Fibroblast of villous mesenchyme (primary cell): ENCODE measurements around the gene SNX21. TPM values are rescaled to one million over a fixed set of nuclear protein-coding genes. Genes with fewer than 3 reads are reported as not detected.
A peak's percentile ranks its signal among the peaks of the same experiment; 100 is the strongest.

Experiments
- DNase-seq: peaks from one replicate; pipeline ENCODE4 v3.0.0-alpha.2; 2010; ENCODE audit warnings: low read depth
- H3K4me3 ChIP-seq: 2 replicates; pipeline ENCODE4 v1.5.1; 2011; ENCODE audit warnings: low read depth, mild to moderate bottlenecking, low read length
- total RNA-seq: library from RNA; depleted of rRNA; stranded (reverse); fragments of >200 nt; gene quantifications from 2 replicates; pipeline ENCODE4 v1.2.3, GENCODE V29; 2012
- TF ChIP-seq, protein P1 (sequence below): IDR thresholded peaks from 2 replicates; pipeline ENCODE4 v1.5.1; 2012; ENCODE audit warnings: low read depth, mild to moderate bottlenecking, low read length; ENCODE audit not compliant: insufficient read depth

The SNX21 gene
- total RNA-seq, 1 donor = 50.5 TPM

DNA sequence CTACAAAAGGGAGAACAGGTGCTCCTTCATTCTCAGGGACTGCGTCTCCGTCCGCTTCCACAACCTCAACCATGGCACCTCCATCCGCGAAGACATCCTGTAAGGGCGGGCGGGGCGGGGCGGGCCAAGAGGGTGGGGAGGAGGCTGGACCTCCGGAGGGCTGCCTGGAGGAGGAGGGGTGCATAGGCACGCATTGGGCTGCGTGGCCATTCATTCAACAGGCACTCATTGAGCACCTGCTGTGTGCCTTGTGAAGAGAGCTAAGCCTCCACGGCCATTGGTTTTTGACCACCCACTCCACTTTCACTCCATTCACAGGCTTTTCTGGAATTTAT lies 24.2 kb downstream of the SNX21 start:
- no peak for DNase-seq
- peak overlapping the region; percentile 81 for H3K4me3 ChIP-seq
- TF ChIP-seq, protein P1, sequence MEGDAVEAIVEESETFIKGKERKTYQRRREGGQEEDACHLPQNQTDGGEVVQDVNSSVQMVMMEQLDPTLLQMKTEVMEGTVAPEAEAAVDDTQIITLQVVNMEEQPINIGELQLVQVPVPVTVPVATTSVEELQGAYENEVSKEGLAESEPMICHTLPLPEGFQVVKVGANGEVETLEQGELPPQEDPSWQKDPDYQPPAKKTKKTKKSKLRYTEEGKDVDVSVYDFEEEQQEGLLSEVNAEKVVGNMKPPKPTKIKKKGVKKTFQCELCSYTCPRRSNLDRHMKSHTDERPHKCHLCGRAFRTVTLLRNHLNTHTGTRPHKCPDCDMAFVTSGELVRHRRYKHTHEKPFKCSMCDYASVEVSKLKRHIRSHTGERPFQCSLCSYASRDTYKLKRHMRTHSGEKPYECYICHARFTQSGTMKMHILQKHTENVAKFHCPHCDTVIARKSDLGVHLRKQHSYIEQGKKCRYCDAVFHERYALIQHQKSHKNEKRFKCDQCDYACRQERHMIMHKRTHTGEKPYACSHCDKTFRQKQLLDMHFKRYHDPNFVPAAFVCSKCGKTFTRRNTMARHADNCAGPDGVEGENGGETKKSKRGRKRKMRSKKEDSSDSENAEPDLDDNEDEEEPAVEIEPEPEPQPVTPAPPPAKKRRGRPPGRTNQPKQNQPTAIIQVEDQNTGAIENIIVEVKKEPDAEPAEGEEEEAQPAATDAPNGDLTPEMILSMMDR = no peak

DNA sequence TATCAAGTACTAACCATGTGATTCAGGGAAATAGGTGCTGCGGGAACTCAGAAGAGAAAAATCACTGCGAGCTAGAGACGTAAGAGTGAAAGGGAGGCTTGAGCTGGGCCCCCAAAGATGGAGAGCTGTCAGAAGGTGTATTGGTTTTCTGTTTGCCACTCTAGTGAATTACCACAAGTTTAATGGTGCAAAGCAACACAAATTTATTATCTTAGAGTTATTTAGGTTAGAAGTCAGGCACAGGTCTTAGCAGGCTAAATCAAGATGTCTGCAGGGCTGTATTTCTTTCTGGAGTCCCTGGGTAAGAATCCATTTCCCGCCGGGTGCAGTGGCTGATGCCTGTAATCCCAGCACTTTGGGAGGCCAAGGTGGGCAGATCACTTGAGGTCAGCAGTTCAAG lies 26.3 kb downstream of the SNX21 start:
- TF ChIP-seq, protein P1 = no peak
- no peak overlapping the region for H3K4me3 ChIP-seq
- DNase-seq = no peak

DNA sequence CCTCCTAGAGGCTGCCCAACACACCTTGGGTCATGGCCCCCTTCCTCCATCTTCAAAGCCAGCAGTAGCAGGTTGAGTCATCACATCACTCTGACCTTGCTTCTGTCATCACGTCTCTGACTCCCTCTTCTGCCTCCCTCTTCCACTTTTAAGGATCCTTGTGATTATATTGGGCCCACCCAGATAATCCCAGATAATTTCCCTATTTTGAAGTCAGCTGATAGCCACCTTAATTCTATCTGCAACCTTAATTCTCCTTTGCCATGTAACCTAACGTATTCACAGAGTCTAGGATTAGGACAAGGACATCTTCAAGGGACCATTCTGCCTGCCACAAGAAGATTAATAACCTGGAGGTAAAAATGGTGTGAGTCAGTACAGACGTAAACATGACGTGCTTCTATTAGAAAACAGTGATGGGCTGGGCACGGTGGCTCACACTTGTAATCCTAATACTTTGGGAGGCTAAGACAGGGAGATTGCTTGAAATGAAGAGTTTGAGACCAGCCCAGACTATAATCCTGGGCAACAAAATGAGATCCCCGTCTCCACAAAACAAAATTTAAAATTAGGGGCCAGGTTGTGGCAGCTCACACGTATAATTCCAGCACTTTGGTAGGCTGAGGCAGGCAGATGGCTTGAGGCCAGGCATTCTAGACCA lies 27.1 kb downstream of the SNX21 start:
- TF ChIP-seq, protein P1 = no peak
- peak; percentile 47 for DNase-seq
- H3K4me3 ChIP-seq = no peak overlapping the region

DNA sequence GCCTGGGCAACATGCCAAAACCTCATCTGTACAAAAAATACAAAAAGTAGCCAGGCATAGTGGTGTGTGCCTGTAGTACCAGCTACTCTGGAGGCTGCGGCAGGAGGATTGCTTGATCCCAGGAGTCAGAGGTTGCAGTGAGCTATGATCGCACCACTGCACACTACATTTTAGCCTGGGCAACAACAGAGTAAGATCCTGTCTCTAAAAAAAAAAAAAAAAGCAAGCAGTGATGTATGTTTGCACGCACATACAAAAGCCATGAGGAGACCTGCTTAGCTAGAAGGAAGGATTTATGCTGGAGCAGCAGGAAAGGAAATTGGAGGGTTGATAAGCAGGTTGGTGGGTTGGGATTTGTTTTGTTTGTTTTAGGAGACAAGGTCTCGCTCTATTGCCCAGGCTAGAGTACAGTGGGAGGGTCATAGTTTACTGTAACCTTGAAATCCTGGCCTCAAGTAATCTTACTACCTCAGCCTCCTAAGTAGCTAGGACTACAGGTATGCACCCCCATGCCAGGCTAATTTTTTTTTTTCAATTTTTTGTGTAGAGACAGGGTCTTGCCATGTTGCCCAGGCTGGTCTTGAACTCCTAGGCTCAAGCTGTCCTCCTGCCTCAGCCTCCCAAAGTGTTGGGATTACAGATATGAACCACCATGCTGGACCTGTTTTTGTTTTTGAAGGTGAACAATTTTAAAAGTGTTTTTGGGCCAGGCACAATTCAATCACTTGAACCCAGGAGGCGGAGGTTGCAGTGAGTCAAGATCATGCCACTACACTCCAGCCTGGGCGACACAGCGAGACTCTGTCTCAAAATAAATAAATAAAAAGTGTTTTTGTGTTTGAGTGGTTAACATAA lies 27.8 kb downstream of the SNX21 start:
- TF ChIP-seq, protein P1 = no peak
- no peak overlapping the region for H3K4me3 ChIP-seq
- DNase-seq = peak; percentile 22

DNA sequence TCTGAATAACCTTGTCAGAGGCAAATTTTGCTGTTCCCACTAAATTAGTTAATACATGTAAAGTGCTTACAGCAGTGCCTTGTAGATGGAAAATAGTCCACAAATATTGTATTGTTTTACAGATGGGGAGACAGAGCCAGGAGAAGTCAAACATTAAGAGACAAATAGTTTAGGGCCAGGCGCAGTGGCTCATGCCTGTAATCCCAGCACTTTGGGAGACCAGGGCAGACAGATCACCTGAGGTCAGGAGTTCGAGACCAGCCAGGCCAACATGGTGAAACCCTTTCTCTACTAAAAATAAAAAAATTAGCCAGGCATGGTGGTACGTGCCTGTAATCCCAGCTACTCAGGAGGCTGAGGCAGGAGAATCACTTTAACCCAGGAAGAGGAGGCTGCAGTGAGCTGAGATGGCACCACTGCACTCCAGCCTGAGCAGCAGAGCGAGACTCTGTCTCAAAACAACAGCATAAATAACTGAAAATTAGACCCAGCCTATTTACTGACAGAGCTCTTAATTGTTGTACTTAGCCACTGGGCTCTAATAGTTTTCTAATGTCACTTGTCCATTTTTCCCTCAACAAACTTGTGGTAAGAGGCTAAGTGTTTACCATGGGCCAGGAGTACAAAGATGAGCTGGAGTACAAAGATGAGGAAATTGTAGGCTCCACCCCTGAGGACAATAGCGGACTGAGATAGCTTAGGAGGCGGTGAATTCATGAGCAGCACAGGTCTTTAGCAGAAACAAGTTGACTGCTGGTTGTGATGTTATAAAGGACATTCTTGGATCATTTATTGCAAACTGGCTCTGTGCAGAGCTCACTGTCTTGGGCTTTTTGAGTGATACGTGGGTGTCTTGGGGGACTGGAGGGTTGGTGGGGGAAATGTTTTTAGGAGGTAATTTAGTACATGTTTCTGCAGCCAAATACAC lies 30.2 kb downstream of the SNX21 start:
- H3K4me3 ChIP-seq = no peak overlapping the region
- DNase-seq = no peak
- TF ChIP-seq, protein P1 = no peak

DNA sequence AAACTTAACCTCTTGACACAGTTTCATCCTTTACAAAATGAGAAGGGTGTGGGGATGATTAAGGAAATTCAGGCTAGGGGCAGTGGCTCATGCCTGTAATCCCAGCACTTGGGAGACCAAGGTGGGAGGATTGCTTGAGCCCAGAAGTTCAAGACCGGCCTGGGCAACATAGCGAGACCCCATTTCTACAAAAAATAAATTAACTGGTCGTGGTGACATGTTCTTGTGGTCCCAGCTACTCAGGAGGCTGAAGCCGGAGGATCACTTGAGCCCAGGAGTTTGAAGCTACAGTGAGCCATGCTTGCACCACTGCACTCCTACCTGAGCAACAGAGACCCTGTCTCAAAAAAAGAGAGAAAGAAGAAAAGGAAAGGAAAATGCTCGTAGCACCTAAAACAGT lies 32.9 kb downstream of the SNX21 start:
- no peak for DNase-seq
- no peak overlapping the region for H3K4me3 ChIP-seq
- TF ChIP-seq, protein P1 = no peak
